HepG2 (cell line): ENCODE measurements around the gene SLC4A11. TPM values are rescaled to one million over a fixed set of nuclear protein-coding genes. Genes with fewer than 3 reads are reported as not detected.

Experiments used
- ADNP ChIP-seq: sonication (generic); formaldehyde crosslinking; IDR thresholded peaks from 2 replicates; pipeline ENCODE4 v1.4.0; 2020; ENCODE audit warnings: missing genetic modification reagents
- CEBPG ChIP-seq: IDR thresholded peaks from 2 replicates; pipeline ENCODE4 v1.6.1; 2016
- DPF2 ChIP-seq: sonication (generic); formaldehyde crosslinking; IDR thresholded peaks from 2 replicates; pipeline ENCODE4 v1.4.0; 2020; ENCODE audit warnings: mild to moderate bottlenecking, low read depth, missing genetic modification reagents, borderline replicate concordance
- EZH2 ChIP-seq: conservative IDR thresholded peaks from 2 replicates; pipeline ENCODE4 v1.6.1; 2012; ENCODE audit warnings: mild to moderate bottlenecking, low read depth, low read length, moderate library complexity
- FOXC1 ChIP-seq: sonication (generic); formaldehyde crosslinking; IDR thresholded peaks from 2 replicates; pipeline ENCODE4 v1.8.0; 2022; ENCODE audit warnings: mild to moderate bottlenecking, missing genetic modification reagents, borderline replicate concordance
- GATAD2A ChIP-seq: IDR thresholded peaks from 2 replicates; pipeline ENCODE4 v1.6.1; 2016
- HOXA9 ChIP-seq: sonication (generic); formaldehyde crosslinking; IDR thresholded peaks from 2 replicates; pipeline ENCODE4 v1.8.1; 2022; ENCODE audit warnings: missing genetic modification reagents, mild to moderate bottlenecking, moderate library complexity, borderline replicate concordance
- MTA1 ChIP-seq: sonication (generic); formaldehyde crosslinking; IDR thresholded peaks from 2 replicates; pipeline ENCODE4 v1.4.0; 2020; ENCODE audit warnings: missing genetic modification reagents, mild to moderate bottlenecking, borderline replicate concordance
- NR3C1 ChIP-seq: sonication (generic); formaldehyde crosslinking; IDR thresholded peaks from 2 replicates; pipeline ENCODE4 v1.4.0; 2020; ENCODE audit warnings: missing genetic modification reagents
- PHF8 ChIP-seq: sonication (generic); formaldehyde crosslinking; IDR thresholded peaks from 2 replicates; pipeline ENCODE4 v1.5.0; 2020; ENCODE audit warnings: missing genetic modification reagents
- PLRG1 ChIP-seq: fragments of 450-650 bp; conservative IDR thresholded peaks from 2 replicates; pipeline ENCODE4 v1.6.1; 2016
- RAD21 ChIP-seq: fragments of 450-650 bp; formaldehyde crosslinking; IDR thresholded peaks from 2 replicates; pipeline ENCODE4 v1.5.0; 2020; ENCODE audit warnings: mild to moderate bottlenecking
- SP4 ChIP-seq: sonication (generic); formaldehyde crosslinking; IDR thresholded peaks from 2 replicates; pipeline ENCODE4 v1.8.1; 2023; ENCODE audit warnings: mild to moderate bottlenecking, missing genetic modification reagents
- TGIF2 ChIP-seq: IDR thresholded peaks from 2 replicates; pipeline ENCODE4 v1.6.1; 2016; ENCODE audit warnings: control low read depth, missing compliant biosample characterization
- ZKSCAN8 ChIP-seq: IDR thresholded peaks from 2 replicates; pipeline ENCODE4 v1.6.1; 2016; ENCODE audit warnings: borderline replicate concordance, missing genetic modification reagents, missing compliant biosample characterization
- ZNF263 ChIP-seq: sonication (generic); formaldehyde crosslinking; IDR thresholded peaks from 2 replicates; pipeline ENCODE4 v1.4.0; 2020; ENCODE audit warnings: missing genetic modification reagents
- ZNF264 ChIP-seq: sonication (generic); formaldehyde crosslinking; IDR thresholded peaks from 2 replicates; pipeline ENCODE4 v1.4.0; 2020; ENCODE audit warnings: missing genetic modification reagents
- polyA plus RNA-seq, 8 experiments: library from polyadenylated mRNA; depleted of rRNA in 3 of 8; stranded (reverse) in 7 of 8; unstranded in 1 of 8; fragments of >200 nt; fragmentation: Illumina TruSeq in 4 of 8; extraction: Trizol in 4 of 8; gene quantifications; 2 replicates each; pipeline versions ENCODE4 v1.2.1 to v1.2.3, GENCODE V29; 2011 to 2016; ENCODE audit warnings: low read depth in 4 of 8, missing spikeins in 1 of 8, mixed read lengths in 1 of 8; ENCODE audit not compliant: insufficient read depth in 1 of 8
- total RNA-seq, 5 experiments: library from RNA; depleted of rRNA; stranded (reverse); fragments of >200 nt; fragmentation: Illumina TruSeq; extraction: Trizol; gene quantifications; 2 replicates each; pipeline ENCODE4 v1.2.3, GENCODE V29; 2016; ENCODE audit warnings: low read depth in 1 of 5
- TF ChIP-seq, protein P1 (sequence below): sonication (generic); formaldehyde crosslinking; IDR thresholded peaks from 2 replicates; pipeline ENCODE4 v1.5.0; 2020; ENCODE audit warnings: missing genetic modification reagents
- TF ChIP-seq, protein P2 (sequence below): sonication (generic); formaldehyde crosslinking; IDR thresholded peaks from one replicate; pipeline ENCODE4 v1.5.1; 2020; ENCODE audit warnings: mild to moderate bottlenecking, missing genetic modification reagents; ENCODE audit errors: not compliant biosample characterization
- TF ChIP-seq, protein P3 (sequence below): sonication (generic); formaldehyde crosslinking; IDR thresholded peaks from 2 replicates; pipeline ENCODE4 v1.5.0; 2020; ENCODE audit warnings: missing genetic modification reagents, mild to moderate bottlenecking, borderline replicate concordance

Gene SLC4A11
- total and polyA plus RNA-seq, 2 of the 13 experiments (the other 11 are each of a cell fraction or from before 2014, with no cell fraction given), result 3.9 to 27.0 TPM

DNA sequence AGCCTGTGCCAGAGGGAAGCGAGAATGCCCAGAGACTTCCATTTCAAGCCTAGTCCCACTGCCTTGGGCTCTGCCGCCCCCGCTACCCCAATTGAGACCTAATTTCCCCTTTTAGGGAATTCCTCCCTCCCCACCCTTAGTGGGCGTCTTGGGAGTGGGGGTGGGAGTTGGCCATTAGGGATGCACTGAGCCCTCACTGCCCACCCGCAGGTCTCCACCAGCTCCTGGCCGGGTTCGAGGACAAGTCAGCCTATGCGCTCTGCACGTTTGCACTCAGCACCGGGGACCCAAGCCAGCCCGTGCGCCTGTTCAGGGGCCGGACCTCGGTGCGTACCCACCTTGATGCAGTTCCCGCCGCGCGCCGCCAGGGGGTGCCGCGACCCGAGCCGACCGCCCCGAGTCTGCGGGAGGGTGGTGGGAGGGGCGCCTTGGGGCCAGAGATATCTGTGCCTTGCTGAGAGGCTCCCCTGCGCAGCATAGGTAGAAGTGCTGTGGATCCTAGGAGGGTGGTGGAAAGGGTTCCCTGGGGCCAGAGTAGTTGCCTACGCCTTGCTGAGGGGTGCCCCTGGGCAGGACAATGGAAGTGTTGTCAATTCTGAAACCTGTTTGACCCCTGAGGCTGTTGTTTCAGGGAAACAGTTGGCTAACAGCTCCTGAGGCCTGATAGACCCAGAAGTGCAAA lies 20.5 kb downstream of the SLC4A11 start (continued):
- no peak; the same call in 1 of the 2 replicates for TF ChIP-seq SP4
- TF ChIP-seq, protein P1, sequence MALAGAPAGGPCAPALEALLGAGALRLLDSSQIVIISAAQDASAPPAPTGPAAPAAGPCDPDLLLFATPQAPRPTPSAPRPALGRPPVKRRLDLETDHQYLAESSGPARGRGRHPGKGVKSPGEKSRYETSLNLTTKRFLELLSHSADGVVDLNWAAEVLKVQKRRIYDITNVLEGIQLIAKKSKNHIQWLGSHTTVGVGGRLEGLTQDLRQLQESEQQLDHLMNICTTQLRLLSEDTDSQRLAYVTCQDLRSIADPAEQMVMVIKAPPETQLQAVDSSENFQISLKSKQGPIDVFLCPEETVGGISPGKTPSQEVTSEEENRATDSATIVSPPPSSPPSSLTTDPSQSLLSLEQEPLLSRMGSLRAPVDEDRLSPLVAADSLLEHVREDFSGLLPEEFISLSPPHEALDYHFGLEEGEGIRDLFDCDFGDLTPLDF (CRISPR knock-in tag), result no peak
- TF ChIP-seq PHF8, result peak; percentile 50; the same call in 1 of the 2 replicates
- TF ChIP-seq CEBPG (CRISPR knock-in tag), result peak; percentile 41; the same call in 1 of the 2 replicates
- peak; percentile 67 for TF ChIP-seq ZNF263
- TF ChIP-seq FOXC1 (CRISPR knock-in tag), result no peak
- TF ChIP-seq RAD21, result peak; percentile 100
- TF ChIP-seq PLRG1, result no peak
- TF ChIP-seq, protein P2, sequence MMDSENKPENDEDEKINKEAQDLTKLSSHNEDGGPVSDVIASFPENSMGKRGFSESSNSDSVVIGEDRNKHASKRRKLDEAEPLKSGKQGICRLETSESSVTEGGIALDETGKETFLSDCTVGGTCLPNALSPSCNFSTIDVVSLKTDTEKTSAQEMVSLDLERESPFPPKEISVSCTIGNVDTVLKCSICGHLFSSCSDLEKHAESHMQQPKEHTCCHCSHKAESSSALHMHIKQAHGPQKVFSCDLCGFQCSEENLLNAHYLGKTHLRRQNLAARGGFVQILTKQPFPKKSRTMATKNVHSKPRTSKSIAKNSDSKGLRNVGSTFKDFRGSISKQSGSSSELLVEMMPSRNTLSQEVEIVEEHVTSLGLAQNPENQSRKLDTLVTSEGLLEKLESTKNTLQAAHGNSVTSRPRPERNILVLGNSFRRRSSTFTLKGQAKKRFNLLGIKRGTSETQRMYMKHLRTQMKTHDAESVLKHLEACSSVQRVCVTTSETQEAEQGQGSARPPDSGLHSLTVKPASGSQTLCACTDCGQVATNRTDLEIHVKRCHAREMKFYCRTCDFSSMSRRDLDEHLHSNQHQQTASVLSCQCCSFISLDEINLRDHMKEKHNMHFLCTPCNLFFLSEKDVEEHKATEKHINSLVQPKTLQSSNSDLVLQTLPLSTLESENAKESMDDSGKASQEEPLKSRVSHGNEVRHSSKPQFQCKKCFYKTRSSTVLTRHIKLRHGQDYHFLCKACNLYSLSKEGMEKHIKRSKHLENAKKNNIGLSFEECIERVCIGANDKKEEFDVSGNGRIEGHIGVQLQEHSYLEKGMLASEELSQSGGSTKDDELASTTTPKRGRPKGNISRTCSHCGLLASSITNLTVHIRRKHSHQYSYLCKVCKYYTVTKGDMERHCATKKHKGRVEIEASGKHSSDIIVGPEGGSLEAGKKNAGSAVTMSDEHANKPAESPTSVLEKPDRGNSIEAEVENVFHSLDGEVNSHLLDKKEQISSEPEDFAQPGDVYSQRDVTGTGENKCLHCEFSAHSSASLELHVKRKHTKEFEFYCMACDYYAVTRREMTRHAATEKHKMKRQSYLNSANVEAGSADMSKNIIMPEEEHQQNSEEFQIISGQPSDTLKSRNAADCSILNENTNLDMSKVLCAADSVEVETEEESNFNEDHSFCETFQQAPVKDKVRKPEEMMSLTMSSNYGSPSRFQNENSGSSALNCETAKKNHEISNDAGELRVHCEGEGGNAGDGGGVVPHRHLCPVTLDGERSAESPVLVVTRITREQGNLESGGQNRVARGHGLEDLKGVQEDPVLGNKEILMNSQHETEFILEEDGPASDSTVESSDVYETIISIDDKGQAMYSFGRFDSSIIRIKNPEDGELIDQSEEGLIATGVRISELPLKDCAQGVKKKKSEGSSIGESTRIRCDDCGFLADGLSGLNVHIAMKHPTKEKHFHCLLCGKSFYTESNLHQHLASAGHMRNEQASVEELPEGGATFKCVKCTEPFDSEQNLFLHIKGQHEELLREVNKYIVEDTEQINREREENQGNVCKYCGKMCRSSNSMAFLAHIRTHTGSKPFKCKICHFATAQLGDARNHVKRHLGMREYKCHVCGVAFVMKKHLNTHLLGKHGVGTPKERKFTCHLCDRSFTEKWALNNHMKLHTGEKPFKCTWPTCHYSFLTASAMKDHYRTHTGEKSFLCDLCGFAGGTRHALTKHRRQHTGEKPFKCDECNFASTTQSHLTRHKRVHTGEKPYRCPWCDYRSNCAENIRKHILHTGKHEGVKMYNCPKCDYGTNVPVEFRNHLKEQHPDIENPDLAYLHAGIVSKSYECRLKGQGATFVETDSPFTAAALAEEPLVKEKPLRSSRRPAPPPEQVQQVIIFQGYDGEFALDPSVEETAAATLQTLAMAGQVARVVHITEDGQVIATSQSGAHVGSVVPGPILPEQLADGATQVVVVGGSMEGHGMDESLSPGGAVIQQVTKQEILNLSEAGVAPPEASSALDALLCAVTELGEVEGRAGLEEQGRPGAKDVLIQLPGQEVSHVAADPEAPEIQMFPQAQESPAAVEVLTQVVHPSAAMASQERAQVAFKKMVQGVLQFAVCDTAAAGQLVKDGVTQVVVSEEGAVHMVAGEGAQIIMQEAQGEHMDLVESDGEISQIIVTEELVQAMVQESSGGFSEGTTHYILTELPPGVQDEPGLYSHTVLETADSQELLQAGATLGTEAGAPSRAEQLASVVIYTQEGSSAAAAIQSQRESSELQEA (CRISPR knock-in tag), result peak; percentile 46
- peak; percentile 84; the same call in 1 of the 2 replicates for TF ChIP-seq MTA1 (CRISPR knock-in tag)
- 0 out of 2 replicates have a peak, but pooled peaks have one; percentile 4 for TF ChIP-seq NR3C1
- TF ChIP-seq, protein P3, sequence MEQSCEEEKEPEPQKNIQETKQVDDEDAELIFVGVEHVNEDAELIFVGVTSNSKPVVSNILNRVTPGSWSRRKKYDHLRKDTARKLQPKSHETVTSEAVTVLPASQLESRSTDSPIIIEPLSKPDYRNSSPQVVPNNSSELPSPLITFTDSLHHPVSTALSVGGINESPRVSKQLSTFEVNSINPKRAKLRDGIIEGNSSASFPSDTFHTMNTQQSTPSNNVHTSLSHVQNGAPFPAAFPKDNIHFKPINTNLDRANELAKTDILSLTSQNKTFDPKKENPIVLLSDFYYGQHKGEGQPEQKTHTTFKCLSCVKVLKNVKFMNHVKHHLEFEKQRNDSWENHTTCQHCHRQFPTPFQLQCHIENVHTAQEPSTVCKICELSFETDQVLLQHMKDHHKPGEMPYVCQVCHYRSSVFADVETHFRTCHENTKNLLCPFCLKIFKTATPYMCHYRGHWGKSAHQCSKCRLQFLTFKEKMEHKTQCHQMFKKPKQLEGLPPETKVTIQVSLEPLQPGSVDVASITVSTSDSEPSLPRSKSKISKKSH, result peak; percentile 97
- peak; percentile 83; the same call in 1 of the 2 replicates for TF ChIP-seq ADNP (CRISPR knock-in tag)
- no peak for TF ChIP-seq EZH2
- peak; percentile 95 for TF ChIP-seq ZKSCAN8
- TF ChIP-seq GATAD2A (CRISPR knock-in tag), result peak; percentile 88
- TF ChIP-seq HOXA9 (CRISPR knock-in tag), result no peak
- no peak for TF ChIP-seq DPF2 (CRISPR knock-in tag)
- TF ChIP-seq TGIF2 (CRISPR knock-in tag), result no peak
- TF ChIP-seq ZNF264 (CRISPR knock-in tag), result 0 out of 2 replicates have a peak, but pooled peaks have one; percentile 68
